Activated T-cell treated with anti-CD3 and anti-CD28 coated beads, Interleukin-2, amount 50 U/mL, for 4 hours (primary cell): ENCODE data around the gene ADAMTSL4. TPM values are rescaled to one million over a fixed set of nuclear protein-coding genes. Genes with fewer than 3 reads are reported as not detected.

Experiments
- ATAC-seq, 2 donors: fragments of 200-7000 bp; cut with Tn5 transposase; one replicate each; pipeline ENCODE4 v1.10.0; 2021
- DNase-seq: peaks from one replicate; pipeline ENCODE4 v3.0.0-alpha.2; 2020
- H3K27me3 Mint-ChIP-seq: one replicate; pipeline ENCODE4 v1.8.0; 2021; ENCODE audit warnings: low read depth, mixed read lengths
- H3K36me3 Mint-ChIP-seq: one replicate; pipeline ENCODE4 v1.8.0; 2022; ENCODE audit warnings: mixed read lengths; ENCODE audit not compliant: insufficient read depth
- H3K4me1 Mint-ChIP-seq: one replicate; pipeline ENCODE4 v1.8.0; 2021; ENCODE audit warnings: low read depth, mixed read lengths
- H3K4me3 Mint-ChIP-seq: one replicate; pipeline ENCODE4 v1.8.0; 2021; ENCODE audit warnings: mild to moderate bottlenecking, moderate library complexity, mixed read lengths
- H3K9me3 Mint-ChIP-seq: one replicate; pipeline ENCODE4 v1.8.0; 2021; ENCODE audit warnings: mixed read lengths
- total RNA-seq, 3 donors: library from RNA; stranded (reverse); gene quantifications; one replicate each; pipeline ENCODE4 v1.2.1, GENCODE V29; 2021

The ADAMTSL4 gene
- total RNA-seq, 3 donors from 2014 or later: 0.19 to 0.34 (median 0.33) TPM

GRCh38 chr1:150521196-150521968, 27.8 kb upstream of the ADAMTSL4 start:
- Mint-ChIP-seq H3K36me3 (no peaks in the 10 kb centered on the region), H3K27me3 (no peaks in the 10 kb centered on the region), H3K9me3 (no peaks in the 10 kb centered on the region), H3K4me3 (no peak overlapping the region), H3K4me1 (peaks cover 6% of the 10 kb centered on the region)
- DNase-seq (no peak), ATAC-seq (no peak)

- no peak for ATAC-seq
- Mint-ChIP-seq H3K9me3 (no peaks in the 10 kb centered on the region), H3K36me3 (no peaks in the 10 kb centered on the region), H3K4me1 (no peaks in the 10 kb centered on the region), H3K27me3 (no peaks in the 10 kb centered on the region), H3K4me3 (no peak overlapping the region)
- DNase-seq: no peak
Measured at GRCh38 chr1:150525348-150525747, 23.9 kb upstream of the ADAMTSL4 start.

GRCh38 chr1:150528196-150528595, 21.0 kb upstream of the ADAMTSL4 start:
- Mint-ChIP-seq H3K4me3 (no peak overlapping the region), H3K36me3 (no peaks in the 10 kb centered on the region), H3K27me3 (no peaks in the 10 kb centered on the region), H3K9me3 (no peaks in the 10 kb centered on the region), H3K4me1 (peaks cover 2% of the 10 kb centered on the region)
- DNase-seq: no peak
- ATAC-seq: no peak

- H3K27me3 Mint-ChIP-seq: no peaks in the 10 kb centered on the region
Measured at GRCh38 chr1:150529017-150529416, 20.2 kb upstream of the ADAMTSL4 start.

GRCh38 chr1:150530491-150531159, 18.6 kb upstream of the ADAMTSL4 start:
- H3K27me3 Mint-ChIP-seq: no peaks in the 10 kb centered on the region
- no peaks in the 10 kb centered on the region for H3K36me3 Mint-ChIP-seq
- H3K4me3 Mint-ChIP-seq: no peak overlapping the region
- DNase-seq (no peak), ATAC-seq (no peak)
- H3K9me3 Mint-ChIP-seq: no peaks in the 10 kb centered on the region
- peaks cover 2% of the 10 kb centered on the region for H3K4me1 Mint-ChIP-seq

More at GRCh38 chr1:150529017-150529416, 20.2 kb upstream of the ADAMTSL4 start:
- no peak for ATAC-seq
- peaks cover 2% of the 10 kb centered on the region for H3K4me1 Mint-ChIP-seq
- H3K4me3 Mint-ChIP-seq: no peak overlapping the region
- no peaks in the 10 kb centered on the region for H3K9me3 Mint-ChIP-seq
- DNase-seq: no peak
- H3K36me3 Mint-ChIP-seq: no peaks in the 10 kb centered on the region

- Mint-ChIP-seq H3K4me1 (peaks cover 2% of the 10 kb centered on the region), H3K9me3 (no peaks in the 10 kb centered on the region), H3K4me3 (no peak overlapping the region), H3K27me3 (peaks cover 3% of the 10 kb centered on the region), H3K36me3 (no peaks in the 10 kb centered on the region)
- DNase-seq (no peak), ATAC-seq (no peak)
Measured at GRCh38 chr1:150532860-150533259, 16.3 kb upstream of the ADAMTSL4 start.

GRCh38 chr1:150534002-150534401, 15.2 kb upstream of the ADAMTSL4 start:
- DNase-seq: no peak
- no peak for ATAC-seq
- no peak overlapping the region for H3K4me3 Mint-ChIP-seq
- H3K9me3 Mint-ChIP-seq: no peaks in the 10 kb centered on the region
- no peaks in the 10 kb centered on the region for H3K36me3 Mint-ChIP-seq
- peaks cover 3% of the 10 kb centered on the region for H3K27me3 Mint-ChIP-seq
- H3K4me1 Mint-ChIP-seq: peaks cover 2% of the 10 kb centered on the region

- H3K4me1 Mint-ChIP-seq: peaks cover 2% of the 10 kb centered on the region
- no peak for ATAC-seq
- no peaks in the 10 kb centered on the region for H3K36me3 Mint-ChIP-seq
- no peak for DNase-seq
- no peaks in the 10 kb centered on the region for H3K9me3 Mint-ChIP-seq
- H3K27me3 Mint-ChIP-seq: peaks cover 5% of the 10 kb centered on the region
- no peak overlapping the region for H3K4me3 Mint-ChIP-seq
Measured at GRCh38 chr1:150535511-150536287, 13.5 kb upstream of the ADAMTSL4 start.

GRCh38 chr1:150536836-150537731, 12.1 kb upstream of the ADAMTSL4 start:
- no peaks in the 10 kb centered on the region for H3K36me3 Mint-ChIP-seq
- no peak for ATAC-seq
- no peak for DNase-seq
- peaks cover 2% of the 10 kb centered on the region for H3K4me1 Mint-ChIP-seq
- peaks cover 5% of the 10 kb centered on the region for H3K27me3 Mint-ChIP-seq
- H3K4me3 Mint-ChIP-seq: no peak overlapping the region
- no peaks in the 10 kb centered on the region for H3K9me3 Mint-ChIP-seq

- Mint-ChIP-seq H3K4me1 (no peaks in the 10 kb centered on the region), H3K36me3 (no peaks in the 10 kb centered on the region), H3K4me3 (no peak overlapping the region), H3K27me3 (peaks cover 5% of the 10 kb centered on the region), H3K9me3 (no peaks in the 10 kb centered on the region)
- DNase-seq (no peak), ATAC-seq (no peak)
Measured at GRCh38 chr1:150537732-150538684, 11.2 kb upstream of the ADAMTSL4 start.

GRCh38 chr1:150543500-150544143, 5.6 kb upstream of the ADAMTSL4 start:
- ATAC-seq (no peak), DNase-seq (no peak)
- Mint-ChIP-seq H3K27me3 (peaks cover 32% of the 10 kb centered on the region), H3K9me3 (no peaks in the 10 kb centered on the region), H3K4me3 (no peak overlapping the region), H3K36me3 (no peaks in the 10 kb centered on the region), H3K4me1 (peaks cover 3% of the 10 kb centered on the region)

GRCh38 chr1:150544204-150544603, 5.0 kb upstream of the ADAMTSL4 start:
- no peaks in the 10 kb centered on the region for H3K9me3 Mint-ChIP-seq
- H3K4me3 Mint-ChIP-seq: no peak overlapping the region
- ATAC-seq (no peak), DNase-seq (no peak)
- H3K27me3 Mint-ChIP-seq: peaks cover 32% of the 10 kb centered on the region
- H3K36me3 Mint-ChIP-seq: no peaks in the 10 kb centered on the region
- H3K4me1 Mint-ChIP-seq: peaks cover 3% of the 10 kb centered on the region
